Uterus (tissue), 2 donors: ENCODE results near the gene NCAM2.

Experiments used
- CTCF ChIP-seq, 4 experiments: fragments of 200-600 bp in 2 of 4; fragments of 450-650 bp in 2 of 4; sonication (generic) in 2 of 4; IDR thresholded peaks; one replicate each; pipeline ENCODE4 v1.5.1; 2016 to 2019; ENCODE audit warnings: antibody characterized with exemption in 4 of 4, mild to moderate bottlenecking in 2 of 4, moderate library complexity in 1 of 4
- POLR2A ChIP-seq, 2 donors: fragments of 450-650 bp; IDR thresholded peaks; one replicate each; pipeline ENCODE4 v1.6.1; 2016; ENCODE audit warnings: antibody characterized with exemption in 2 of 2, mild to moderate bottlenecking in 1 of 2, moderate library complexity in 1 of 2

- TF ChIP-seq CTCF (IDR thresholded peaks at IDR 0.05) (no peak), POLR2A (IDR thresholded peaks at IDR 0.05) (no peak)
These were observed 111.5 kb downstream of the NCAM2 start for GRCh38 chr21:21109736-21110135.
